ENCODE results near the gene KCNJ13.

- no peak for TF ChIP-seq ZNF561 (tag by site-specific recombination; IDR thresholded peaks at IDR 0.05; ENCODE audit: borderline replicate concordance)
- no peak for TF ChIP-seq CTCF (tag by site-specific recombination; IDR thresholded peaks at IDR 0.05)
These were observed 4.5 kb downstream of the KCNJ13 start for GRCh38 chr2:232771870-232772269.
